Measurements from ENCODE around the gene SLC30A7.
"Not testable (repeated sequence)": the region's sequence is repeated elsewhere in the genome, so short reads cannot be mapped to it uniquely, and the experiment has no call there.

The SLC30A7 gene

DNA sequence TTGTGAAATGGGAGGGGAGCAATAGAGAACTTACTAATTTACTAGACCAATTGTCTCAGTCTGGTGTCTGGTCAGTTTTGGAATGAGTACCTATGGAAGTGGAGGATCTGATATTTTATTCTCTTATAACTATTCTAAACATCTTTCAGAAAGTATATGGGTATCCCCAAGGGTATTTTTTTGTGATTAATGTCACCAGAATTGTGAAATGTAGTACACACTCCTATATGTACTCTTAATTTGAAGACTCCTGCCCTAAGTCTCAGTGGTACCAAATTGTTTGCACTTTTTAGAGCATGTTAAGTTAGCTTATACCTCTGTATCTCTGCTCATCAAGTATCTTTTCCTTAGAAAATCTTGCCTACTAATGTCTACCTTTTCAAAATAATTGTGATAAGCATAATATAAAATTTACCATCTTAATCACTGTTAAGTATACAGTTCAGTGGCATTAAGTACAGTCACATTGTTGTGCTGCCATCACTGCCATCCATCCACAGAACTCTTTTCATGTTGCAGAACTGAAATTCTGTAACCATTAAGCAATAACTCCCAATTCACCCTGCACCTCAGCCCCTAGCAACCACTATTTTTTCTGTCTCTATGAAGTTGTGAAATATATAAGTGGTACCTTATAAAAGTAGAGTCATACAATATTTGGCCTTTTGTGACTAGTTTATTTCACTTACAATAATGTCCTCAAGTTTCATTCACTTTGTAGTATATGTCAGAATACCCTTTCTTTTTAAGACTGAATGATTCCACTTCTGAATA, 40.5 kb downstream of the SLC30A7 start:
- TF ChIP-seq, protein P1, sequence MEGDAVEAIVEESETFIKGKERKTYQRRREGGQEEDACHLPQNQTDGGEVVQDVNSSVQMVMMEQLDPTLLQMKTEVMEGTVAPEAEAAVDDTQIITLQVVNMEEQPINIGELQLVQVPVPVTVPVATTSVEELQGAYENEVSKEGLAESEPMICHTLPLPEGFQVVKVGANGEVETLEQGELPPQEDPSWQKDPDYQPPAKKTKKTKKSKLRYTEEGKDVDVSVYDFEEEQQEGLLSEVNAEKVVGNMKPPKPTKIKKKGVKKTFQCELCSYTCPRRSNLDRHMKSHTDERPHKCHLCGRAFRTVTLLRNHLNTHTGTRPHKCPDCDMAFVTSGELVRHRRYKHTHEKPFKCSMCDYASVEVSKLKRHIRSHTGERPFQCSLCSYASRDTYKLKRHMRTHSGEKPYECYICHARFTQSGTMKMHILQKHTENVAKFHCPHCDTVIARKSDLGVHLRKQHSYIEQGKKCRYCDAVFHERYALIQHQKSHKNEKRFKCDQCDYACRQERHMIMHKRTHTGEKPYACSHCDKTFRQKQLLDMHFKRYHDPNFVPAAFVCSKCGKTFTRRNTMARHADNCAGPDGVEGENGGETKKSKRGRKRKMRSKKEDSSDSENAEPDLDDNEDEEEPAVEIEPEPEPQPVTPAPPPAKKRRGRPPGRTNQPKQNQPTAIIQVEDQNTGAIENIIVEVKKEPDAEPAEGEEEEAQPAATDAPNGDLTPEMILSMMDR (IDR thresholded peaks at IDR 0.05; ENCODE audit: insufficient read depth, low read depth, low read length, missing control alignments) = no peak

DNA sequence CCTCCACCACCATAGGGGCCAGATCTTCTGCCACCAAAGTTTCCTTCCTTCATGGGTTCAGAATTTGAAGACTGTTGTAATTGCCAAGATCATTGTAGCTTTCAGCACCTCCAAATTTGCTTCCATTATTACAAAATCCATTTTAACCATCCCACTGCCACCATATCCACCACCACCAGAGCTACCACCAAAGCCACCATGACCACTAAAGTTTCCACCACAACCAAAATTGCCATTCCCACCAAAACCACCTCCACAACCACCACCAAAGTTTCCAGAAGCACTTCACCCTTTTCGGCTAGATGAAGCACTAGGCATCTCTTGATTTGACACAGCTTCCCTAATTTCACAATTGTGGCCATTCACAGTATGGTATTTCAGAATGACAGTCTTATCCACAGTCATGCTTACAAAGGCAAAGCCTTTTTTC, 45.2 kb downstream of the SLC30A7 start:
- TF ChIP-seq, protein P1 (IDR thresholded peaks at IDR 0.05; ENCODE audit: insufficient read depth, low read depth, low read length, missing control alignments) = no peak
- DNase-seq (ENCODE audit: low read depth) = peak; percentile 24

More for the DNA sequence above, 40.5 kb downstream of the SLC30A7 start:
- no peak for DNase-seq (ENCODE audit: low read depth)
- H3K4me3 ChIP-seq (ENCODE audit: low read depth, low read length) = no peak overlapping the region

DNA sequence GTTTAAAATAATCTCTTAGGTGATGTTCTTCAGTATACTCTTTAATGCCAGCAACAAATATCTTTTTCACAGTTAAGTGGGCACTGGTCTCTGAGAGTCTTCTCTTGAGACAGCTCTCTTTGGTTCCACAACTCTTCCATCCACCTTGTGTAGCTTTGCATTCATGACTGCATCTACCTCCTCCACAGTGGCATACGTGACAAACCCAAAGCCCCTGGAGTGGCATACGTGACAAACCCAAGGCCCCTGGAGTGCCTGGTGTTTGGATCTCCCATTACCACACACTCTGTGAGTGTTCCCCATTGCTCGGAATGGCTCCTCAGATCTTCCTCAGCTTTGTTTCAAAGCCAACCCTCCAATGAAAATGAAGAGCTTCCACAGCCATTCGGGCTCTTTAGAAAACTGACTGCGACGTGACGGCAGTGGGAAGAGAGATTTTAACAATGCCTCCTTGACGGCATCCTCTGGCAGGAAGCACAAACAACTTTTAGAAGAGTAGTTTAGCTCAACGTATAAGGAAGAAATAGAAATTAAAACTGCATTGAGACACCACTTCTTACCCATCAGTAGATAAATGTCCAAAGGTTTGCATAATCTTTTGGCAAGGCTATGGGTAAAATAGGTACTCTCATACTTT, 45.8 kb downstream of the SLC30A7 start:
- TF ChIP-seq, protein P1 (IDR thresholded peaks at IDR 0.05; ENCODE audit: insufficient read depth, low read depth, low read length, missing control alignments) = no peak

More for the DNA sequence above, 45.2 kb downstream of the SLC30A7 start:
- no peak overlapping the region for H3K4me3 ChIP-seq (ENCODE audit: low read depth, low read length)

DNA sequence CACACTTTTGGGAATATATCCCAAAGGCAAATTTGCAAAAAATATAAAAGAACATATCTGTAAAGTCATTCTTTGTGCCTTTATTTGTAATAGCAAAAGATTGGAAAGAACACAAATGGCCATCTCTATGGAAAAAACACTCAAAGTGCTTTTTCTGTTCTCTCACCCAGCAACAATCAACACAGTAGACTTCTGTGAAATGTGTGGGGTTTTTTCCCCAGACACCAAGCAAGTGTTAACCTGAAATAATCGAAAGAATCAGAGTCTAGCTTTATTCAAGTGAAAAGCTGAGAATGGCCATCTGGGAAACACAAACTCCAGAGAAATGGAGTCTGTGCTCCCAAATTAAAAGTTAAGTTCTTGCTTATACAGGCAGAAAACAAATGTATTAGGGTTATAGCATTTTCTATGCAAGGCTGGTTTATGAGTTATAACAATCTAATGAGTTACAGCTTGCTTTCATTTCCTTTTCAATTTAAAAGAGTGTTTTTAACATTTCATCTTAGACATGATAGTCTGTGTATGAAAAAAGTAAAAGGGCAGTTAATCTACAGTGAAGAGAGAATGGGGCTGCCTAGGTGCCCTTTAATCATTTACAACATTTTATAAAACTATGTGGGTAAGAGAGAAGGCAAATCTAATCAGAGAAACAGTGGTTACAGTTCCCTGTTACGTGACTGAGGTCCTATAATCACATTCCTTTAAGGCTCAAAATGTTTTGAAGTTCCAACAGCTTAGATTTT, 46.6 kb downstream of the SLC30A7 start:
- TF ChIP-seq, protein P1 (IDR thresholded peaks at IDR 0.05; ENCODE audit: insufficient read depth, low read depth, low read length, missing control alignments) = no peak
- no peak for DNase-seq (ENCODE audit: low read depth)
- no peak overlapping the region for H3K4me3 ChIP-seq (ENCODE audit: low read depth, low read length)

More for the DNA sequence above, 45.8 kb downstream of the SLC30A7 start:
- no peak for DNase-seq (ENCODE audit: low read depth)
- no peak overlapping the region for H3K4me3 ChIP-seq (ENCODE audit: low read depth, low read length)

DNA sequence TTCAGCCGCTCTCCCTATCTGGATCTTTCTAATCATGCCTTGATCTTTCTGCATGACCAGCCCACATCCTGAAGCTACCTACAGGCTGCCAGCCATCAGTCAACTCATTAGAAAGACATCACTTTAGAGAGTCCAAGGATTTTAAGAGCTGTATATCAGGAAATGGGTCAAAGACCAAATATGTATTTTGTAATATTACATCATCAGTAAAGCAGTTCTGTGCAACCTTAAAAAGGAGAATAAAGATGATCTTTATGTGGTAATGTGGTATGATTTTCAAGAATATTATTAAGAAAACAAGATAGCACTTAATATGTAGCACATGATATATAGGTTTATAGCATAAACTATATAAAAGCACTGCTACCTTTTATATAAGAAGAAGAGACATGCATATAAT, 47.6 kb downstream of the SLC30A7 start:
- no peak for DNase-seq (ENCODE audit: low read depth)
- TF ChIP-seq, protein P1 (IDR thresholded peaks at IDR 0.05; ENCODE audit: insufficient read depth, low read depth, low read length, missing control alignments) = no peak

DNA sequence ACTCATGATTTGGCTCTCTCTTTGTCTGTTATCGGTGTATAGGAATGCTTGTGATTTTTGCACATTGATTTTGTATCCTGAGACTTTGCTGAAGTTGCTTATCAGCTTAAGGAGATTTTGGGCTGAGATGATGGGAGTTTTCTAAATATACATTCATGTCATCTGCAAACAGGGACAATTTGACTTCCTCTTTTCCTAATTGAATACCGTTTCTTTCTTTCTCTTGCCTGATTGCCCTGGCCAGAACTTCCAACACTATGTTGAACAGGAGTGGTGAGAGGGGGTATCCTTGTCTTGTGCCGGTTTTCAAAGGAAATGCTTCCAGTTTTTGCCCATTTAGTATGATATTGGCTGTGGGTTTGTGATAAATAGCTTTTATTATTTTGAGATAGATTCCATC, 50.2 kb downstream of the SLC30A7 start:
- not testable (repeated sequence) for H3K4me3 ChIP-seq (ENCODE audit: low read depth, low read length); DNase-seq (ENCODE audit: low read depth)

More for the DNA sequence above, 47.6 kb downstream of the SLC30A7 start:
- H3K4me3 ChIP-seq (ENCODE audit: low read depth, low read length) = no peak overlapping the region

DNA sequence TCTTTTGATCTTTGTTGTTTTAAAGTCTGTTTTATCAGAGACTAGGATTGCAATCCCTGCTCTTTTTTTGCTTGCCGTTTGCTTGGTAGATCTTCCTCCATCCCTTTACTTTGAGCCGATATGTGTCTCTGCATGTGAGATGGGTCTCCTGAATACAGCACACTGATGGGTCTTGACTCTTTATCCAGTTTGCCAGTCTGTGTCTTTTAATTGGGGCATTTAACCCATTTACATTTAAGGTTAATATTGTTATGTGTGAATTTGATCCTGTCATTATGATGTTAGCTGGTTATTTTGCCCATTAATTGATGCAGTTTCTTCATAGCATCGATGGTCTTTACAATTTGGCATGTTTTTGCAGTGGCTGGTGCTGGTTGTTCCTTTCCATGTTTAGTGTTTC, 51.9 kb downstream of the SLC30A7 start:
- H3K4me3 ChIP-seq (ENCODE audit: low read depth, low read length); DNase-seq (ENCODE audit: low read depth): not testable (repeated sequence)

DNA sequence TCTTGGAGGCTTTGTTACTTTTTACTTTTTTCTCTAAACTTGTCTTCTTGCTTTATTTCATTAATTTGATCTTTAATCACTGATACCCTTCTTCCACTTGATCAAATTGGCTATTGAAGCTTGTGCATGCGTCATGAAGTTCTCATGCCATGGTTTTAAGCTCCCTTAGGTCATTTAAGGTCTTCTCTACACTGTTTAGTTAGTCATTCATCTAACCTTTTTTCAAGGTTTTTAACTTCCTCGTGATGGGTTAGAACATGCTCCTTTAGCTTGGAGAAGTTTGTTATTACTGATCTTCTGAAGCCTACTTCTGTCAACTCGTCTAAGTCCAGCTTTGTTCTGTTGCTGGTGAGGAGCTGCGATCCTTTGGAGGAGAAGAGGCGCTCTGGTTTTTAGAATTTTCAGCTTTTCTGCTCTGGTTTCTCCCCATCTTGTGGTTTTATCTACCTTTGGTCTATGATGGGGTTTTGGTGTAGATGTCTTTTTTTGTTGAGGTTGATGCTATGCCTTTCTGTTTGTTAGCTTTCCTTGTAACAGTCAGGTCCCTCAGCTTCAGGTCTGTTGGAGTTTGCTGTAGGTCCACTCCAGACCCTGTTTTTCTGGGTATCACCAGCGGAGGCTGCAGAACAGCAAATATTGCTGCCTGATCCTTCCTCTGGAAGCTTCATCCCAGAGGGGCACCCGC, 53.0 kb downstream of the SLC30A7 start:
- not testable (repeated sequence) for H3K4me3 ChIP-seq (ENCODE audit: low read depth, low read length); DNase-seq (ENCODE audit: low read depth)

DNA sequence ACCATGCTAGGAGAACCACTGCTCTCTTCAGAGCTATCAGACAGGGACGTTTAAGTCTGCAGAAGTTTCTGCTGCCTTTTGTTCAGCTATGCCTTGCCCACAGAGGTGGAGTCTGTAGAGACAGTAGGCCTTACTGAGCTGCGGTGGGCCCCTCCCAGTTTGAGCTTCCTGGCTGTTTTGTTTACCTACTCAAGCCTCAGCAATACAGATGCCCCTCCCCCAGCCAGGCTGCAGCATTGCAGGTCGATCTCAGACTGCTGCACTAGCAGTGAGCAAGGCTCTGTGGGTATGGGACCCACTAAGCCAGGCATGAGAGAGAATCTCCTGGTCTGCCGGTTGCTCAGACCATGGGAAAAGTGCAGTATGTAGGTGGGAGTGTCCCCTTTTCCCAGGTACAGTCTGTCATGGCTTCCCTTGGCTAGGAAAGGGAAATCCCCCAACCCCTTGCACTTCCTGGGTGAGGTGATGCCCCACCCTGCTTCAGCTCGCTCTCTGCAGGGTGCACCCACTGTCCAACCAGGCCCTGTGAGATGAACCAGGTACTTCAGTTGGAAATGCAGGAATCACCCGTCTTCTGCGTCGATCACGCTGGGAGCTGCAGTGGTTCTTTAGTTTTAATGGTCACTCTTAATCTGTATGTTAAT, 53.7 kb downstream of the SLC30A7 start:
- not testable (repeated sequence) for H3K4me3 ChIP-seq (ENCODE audit: low read depth, low read length)
- peak; percentile 86 for DNase-seq (ENCODE audit: low read depth)

All from GM12865 (cell line).